MM.1S (cell line): ENCODE results near the gene CDC25B.
"Not testable (repeated sequence)": the region's sequence is repeated elsewhere in the genome, so short reads cannot be mapped to it uniquely, and the experiment has no call there.

Experiments used
- DNase-seq: peaks from one replicate; pipeline ENCODE4 v3.0.0-alpha.2; 2015
- H2AFZ ChIP-seq: fragments of 300-600 bp; sonication (generic); 2 replicates; pipeline ENCODE4 v1.6.0; 2016; ENCODE audit warnings: antibody characterized with exemption, low read length
- H3F3A ChIP-seq: fragments of 300-600 bp; sonication (generic); 2 replicates; pipeline ENCODE4 v1.6.1; 2016; ENCODE audit warnings: mild to moderate bottlenecking, antibody characterized with exemption, low read length, moderate library complexity, mixed read lengths; ENCODE audit not compliant: insufficient read depth
- H3K27ac ChIP-seq: fragments of 300-600 bp; sonication (generic); 2 replicates; pipeline ENCODE4 v1.5.1; 2016; ENCODE audit warnings: mild to moderate bottlenecking, low read length
- H3K27me3 ChIP-seq: fragments of 300-600 bp; sonication (generic); replicated peaks from 2 replicates; pipeline ENCODE4 v1.6.0; 2016; ENCODE audit warnings: low read length; ENCODE audit not compliant: insufficient read depth
- H3K36me3 ChIP-seq: fragments of 300-600 bp; sonication (generic); replicated peaks from 2 replicates; pipeline ENCODE4 v1.6.1; 2016; ENCODE audit warnings: mild to moderate bottlenecking, low read length, mixed read lengths; ENCODE audit not compliant: insufficient read depth
- H3K4me1 ChIP-seq: fragments of 300-600 bp; sonication (generic); 2 replicates; pipeline ENCODE4 v1.6.1; 2016; ENCODE audit warnings: low read length, mixed read lengths
- H3K4me2 ChIP-seq: fragments of 300-600 bp; sonication (generic); 2 replicates; pipeline ENCODE4 v1.6.0; 2016; ENCODE audit warnings: low read depth, low read length
- H3K4me3 ChIP-seq: fragments of 300-600 bp; sonication (generic); 2 replicates; pipeline ENCODE4 v1.5.1; 2016; ENCODE audit warnings: low read length, mixed read lengths
- H3K79me2 ChIP-seq: fragments of 300-600 bp; sonication (generic); 2 replicates; pipeline ENCODE4 v1.6.1; 2016; ENCODE audit warnings: mixed run types, low read length, mixed read lengths
- H3K9ac ChIP-seq: fragments of 300-600 bp; sonication (generic); 2 replicates; pipeline ENCODE4 v1.6.1; 2016; ENCODE audit warnings: low read length, mixed read lengths
- H3K9me2 ChIP-seq: fragments of 300-600 bp; sonication (generic); replicated peaks from 2 replicates; pipeline ENCODE4 v1.6.1; 2016; ENCODE audit warnings: mild to moderate bottlenecking, low read length, mixed read lengths; ENCODE audit not compliant: insufficient read depth
- H3K9me3 ChIP-seq: fragments of 300-600 bp; sonication (generic); replicated peaks from 2 replicates; pipeline ENCODE4 v1.6.1; 2016; ENCODE audit warnings: mild to moderate bottlenecking, low read length, mixed read lengths; ENCODE audit not compliant: insufficient read depth
- H4K20me1 ChIP-seq: fragments of 300-600 bp; sonication (generic); 2 replicates; pipeline ENCODE4 v1.6.1; 2016; ENCODE audit warnings: mild to moderate bottlenecking, low read length, moderate library complexity, mixed read lengths; ENCODE audit not compliant: insufficient read depth
- EZH2 ChIP-seq: fragments of 300-600 bp; sonication (generic); optimal IDR thresholded peaks from 2 replicates; pipeline ENCODE3; 2017; ENCODE audit warnings: low read depth, mild to moderate bottlenecking, antibody characterized with exemption, low read length, mixed read lengths
- EZH2phosphoT487 ChIP-seq: fragments of 300-600 bp; sonication (generic); IDR thresholded peaks from 2 replicates; pipeline ENCODE4 v1.6.1; 2018; ENCODE audit warnings: antibody characterized with exemption, low read length
- TF ChIP-seq, protein P1 (sequence below): fragments of 300-600 bp; sonication (generic); IDR thresholded peaks from 2 replicates; pipeline ENCODE4 v1.5.1; 2016; ENCODE audit warnings: antibody characterized with exemption, low read length, mixed read lengths

CDC25B gene

DNA sequence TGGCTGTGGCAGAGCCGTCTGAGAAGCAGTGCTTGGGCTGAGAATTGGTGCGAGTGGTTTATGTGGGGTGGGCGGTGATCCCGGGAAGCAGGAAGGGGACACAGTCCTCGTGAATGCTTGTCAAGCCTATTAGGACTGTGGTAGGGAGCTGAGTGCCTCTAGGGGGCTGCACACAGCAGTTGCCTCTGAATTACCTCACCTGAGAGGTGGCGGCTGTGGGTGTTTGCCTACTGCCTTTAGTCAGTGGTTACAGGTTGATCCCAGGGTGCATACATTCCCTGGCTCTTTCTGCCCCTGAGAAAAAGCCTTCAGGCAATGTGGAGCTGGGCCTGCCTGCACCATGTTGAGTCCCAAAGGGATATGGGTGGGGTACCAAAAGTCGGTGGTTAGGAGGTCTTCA is 29.4 kb downstream of the CDC25B start:
- no peak overlapping the region for H3K4me3 ChIP-seq
- TF ChIP-seq EZH2phosphoT487 = no peak
- TF ChIP-seq, protein P1, sequence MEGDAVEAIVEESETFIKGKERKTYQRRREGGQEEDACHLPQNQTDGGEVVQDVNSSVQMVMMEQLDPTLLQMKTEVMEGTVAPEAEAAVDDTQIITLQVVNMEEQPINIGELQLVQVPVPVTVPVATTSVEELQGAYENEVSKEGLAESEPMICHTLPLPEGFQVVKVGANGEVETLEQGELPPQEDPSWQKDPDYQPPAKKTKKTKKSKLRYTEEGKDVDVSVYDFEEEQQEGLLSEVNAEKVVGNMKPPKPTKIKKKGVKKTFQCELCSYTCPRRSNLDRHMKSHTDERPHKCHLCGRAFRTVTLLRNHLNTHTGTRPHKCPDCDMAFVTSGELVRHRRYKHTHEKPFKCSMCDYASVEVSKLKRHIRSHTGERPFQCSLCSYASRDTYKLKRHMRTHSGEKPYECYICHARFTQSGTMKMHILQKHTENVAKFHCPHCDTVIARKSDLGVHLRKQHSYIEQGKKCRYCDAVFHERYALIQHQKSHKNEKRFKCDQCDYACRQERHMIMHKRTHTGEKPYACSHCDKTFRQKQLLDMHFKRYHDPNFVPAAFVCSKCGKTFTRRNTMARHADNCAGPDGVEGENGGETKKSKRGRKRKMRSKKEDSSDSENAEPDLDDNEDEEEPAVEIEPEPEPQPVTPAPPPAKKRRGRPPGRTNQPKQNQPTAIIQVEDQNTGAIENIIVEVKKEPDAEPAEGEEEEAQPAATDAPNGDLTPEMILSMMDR = no peak
- TF ChIP-seq EZH2 = no peak
- H3K27me3 ChIP-seq = no peaks in the 10 kb centered on the region
- H3K9me3 ChIP-seq = no peaks in the 10 kb centered on the region
- no peaks in the 10 kb centered on the region for H3K9me2 ChIP-seq
- H3K4me2 ChIP-seq = no peak overlapping the region
- H3F3A ChIP-seq = peaks cover 6% of the 10 kb centered on the region; the same call in 1 of the 2 replicates
- H4K20me1 ChIP-seq = no peaks in the 10 kb centered on the region
- H3K36me3 ChIP-seq = no peaks in the 10 kb centered on the region
- H3K9ac ChIP-seq = no peak overlapping the region
- H2AFZ ChIP-seq = no peak overlapping the region
- no peak for DNase-seq
- no peaks in the 10 kb centered on the region for H3K4me1 ChIP-seq
- H3K27ac ChIP-seq = no peak overlapping the region
- H3K79me2 ChIP-seq = peaks cover 10% of the 10 kb centered on the region

DNA sequence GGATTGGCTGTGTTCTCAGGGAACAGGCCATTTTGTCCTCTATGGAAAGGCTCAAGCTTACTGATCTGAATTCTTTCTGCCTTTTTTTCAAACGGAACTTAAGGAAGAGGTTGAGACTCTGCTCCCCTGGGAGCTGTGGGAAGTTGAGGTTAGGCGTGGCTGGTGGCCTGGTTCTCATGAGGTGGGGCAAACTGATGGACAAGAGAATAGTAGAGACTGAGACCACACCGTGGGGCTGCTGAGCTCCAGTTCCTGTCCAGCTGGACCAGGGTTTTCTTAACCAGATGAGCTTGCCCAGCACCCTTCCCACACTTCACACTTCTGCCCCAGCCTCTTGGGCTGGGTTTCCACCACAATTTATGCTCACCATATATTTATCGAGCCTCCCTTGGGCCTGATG is 30.3 kb downstream of the CDC25B start:
- H3K79me2 ChIP-seq = peaks cover 5% of the 10 kb centered on the region
- TF ChIP-seq EZH2 (no peak), EZH2phosphoT487 (no peak)
- TF ChIP-seq, protein P1 = no peak
- no peak overlapping the region for H2AFZ ChIP-seq
- H3K27ac ChIP-seq = no peak overlapping the region
- no peaks in the 10 kb centered on the region for H3F3A ChIP-seq
- no peak overlapping the region for H3K4me2 ChIP-seq
- no peaks in the 10 kb centered on the region for H3K4me1 ChIP-seq
- H3K9me2 ChIP-seq = no peaks in the 10 kb centered on the region
- no peaks in the 10 kb centered on the region for H3K9me3 ChIP-seq
- DNase-seq = no peak
- H3K9ac ChIP-seq = no peak overlapping the region
- no peak overlapping the region for H3K4me3 ChIP-seq
- H3K36me3 ChIP-seq = no peaks in the 10 kb centered on the region
- no peaks in the 10 kb centered on the region for H4K20me1 ChIP-seq
- H3K27me3 ChIP-seq = no peaks in the 10 kb centered on the region

DNA sequence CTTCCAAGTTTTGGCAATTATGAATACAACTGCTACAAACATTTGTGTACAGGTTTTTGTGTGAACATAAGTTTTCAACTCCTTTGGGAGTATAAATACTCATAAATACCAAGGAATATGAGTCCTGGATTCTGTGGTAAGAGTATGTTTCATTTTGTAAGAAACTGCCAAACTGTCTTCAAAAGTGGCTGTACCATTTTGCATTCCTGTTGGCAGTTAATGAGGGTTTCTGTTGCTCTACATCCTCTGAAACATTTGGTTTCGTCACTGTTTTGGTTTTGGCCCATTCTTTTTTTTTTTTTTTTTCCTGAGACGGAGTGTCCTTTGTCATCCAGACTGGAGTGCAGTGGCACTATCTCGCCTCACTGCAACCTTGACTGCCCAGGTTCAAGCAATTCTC is 32.7 kb downstream of the CDC25B start:
- no peak overlapping the region for H3K9ac ChIP-seq
- no peaks in the 10 kb centered on the region for H3K9me2 ChIP-seq
- no peaks in the 10 kb centered on the region for H3K9me3 ChIP-seq
- H2AFZ ChIP-seq = no peak overlapping the region
- no peaks in the 10 kb centered on the region for H4K20me1 ChIP-seq
- no peaks in the 10 kb centered on the region for H3F3A ChIP-seq
- no peaks in the 10 kb centered on the region for H3K36me3 ChIP-seq
- no peak overlapping the region for H3K4me3 ChIP-seq
- no peak overlapping the region for H3K27ac ChIP-seq
- no peaks in the 10 kb centered on the region for H3K27me3 ChIP-seq
- H3K4me1 ChIP-seq = no peaks in the 10 kb centered on the region
- H3K79me2 ChIP-seq = no peaks in the 10 kb centered on the region
- TF ChIP-seq EZH2 (no peak), EZH2phosphoT487 (no peak)
- TF ChIP-seq, protein P1 = no peak
- no peak overlapping the region for H3K4me2 ChIP-seq
- no peak for DNase-seq

DNA sequence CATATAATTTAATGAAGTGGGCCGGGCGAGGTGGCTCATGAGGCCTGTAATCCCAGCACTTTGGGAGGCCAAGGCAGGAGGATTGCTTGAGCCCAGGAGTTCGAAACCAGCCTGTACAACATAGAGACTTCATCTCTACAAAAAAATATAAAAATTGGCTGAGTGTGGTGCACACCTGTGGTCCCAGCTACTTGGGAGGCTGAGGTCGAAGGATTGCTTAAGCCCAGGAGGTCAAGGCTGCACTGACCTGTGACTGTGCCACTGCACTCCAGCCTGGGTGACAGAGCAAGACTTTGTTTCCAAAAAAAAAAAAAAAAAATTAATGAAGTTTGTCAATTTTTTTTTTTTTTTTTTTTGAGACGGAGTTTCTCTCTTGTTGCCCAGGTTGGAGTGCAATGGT is 33.8 kb downstream of the CDC25B start:
- H3K27ac ChIP-seq, H2AFZ ChIP-seq, H3K9me3 ChIP-seq, H3K36me3 ChIP-seq, H4K20me1 ChIP-seq, H3F3A ChIP-seq, H3K9ac ChIP-seq, H3K9me2 ChIP-seq, H3K4me1 ChIP-seq, H3K4me3 ChIP-seq, H3K79me2 ChIP-seq, H3K27me3 ChIP-seq, H3K4me2 ChIP-seq, DNase-seq: not testable (repeated sequence)
